Fibroblast of mammary gland (primary cell): ENCODE results near the gene OR6N2.

Source experiments
- DNase-seq: peaks from one replicate; pipeline ENCODE4 v3.0.0-alpha.2; 2010; ENCODE audit warnings: low read depth
- H3K4me3 ChIP-seq: 2 replicates; pipeline ENCODE4 v1.5.1; 2011; ENCODE audit warnings: low read depth, mild to moderate bottlenecking, low read length, moderate library complexity; ENCODE audit not compliant: control insufficient read depth
- CTCF ChIP-seq: conservative IDR thresholded peaks from 2 replicates; pipeline ENCODE4 v1.5.1; 2011; ENCODE audit warnings: low read depth, low read length, inconsistent platforms; ENCODE audit not compliant: control insufficient read depth, insufficient read depth

OR6N2 gene

GRCh38 chr1:158814970-158815369, 34.0 kb upstream of the OR6N2 start:
- DNase-seq = no peak
- no peak overlapping the region for H3K4me3 ChIP-seq
- TF ChIP-seq CTCF = no peak

- no peak for TF ChIP-seq CTCF
- no peak overlapping the region for H3K4me3 ChIP-seq
- no peak for DNase-seq
These were observed 32.2 kb upstream of the OR6N2 start for GRCh38 chr1:158813164-158813563.

- no peak for DNase-seq
- H3K4me3 ChIP-seq = no peak overlapping the region
- no peak for TF ChIP-seq CTCF
These were observed 31.3 kb upstream of the OR6N2 start for GRCh38 chr1:158812336-158812735.

GRCh38 chr1:158810311-158810710, 29.3 kb upstream of the OR6N2 start:
- no peak overlapping the region for H3K4me3 ChIP-seq
- no peak for DNase-seq
- TF ChIP-seq CTCF = no peak

- no peak overlapping the region for H3K4me3 ChIP-seq
- TF ChIP-seq CTCF = no peak
- DNase-seq = no peak
These were observed 28.9 kb upstream of the OR6N2 start for GRCh38 chr1:158809862-158810261.

- DNase-seq = no peak
- no peak for TF ChIP-seq CTCF
These were observed 28.3 kb upstream of the OR6N2 start for GRCh38 chr1:158809256-158809655.

GRCh38 chr1:158806916-158807536, 26.0 kb upstream of the OR6N2 start:
- TF ChIP-seq CTCF = no peak
- H3K4me3 ChIP-seq = no peak overlapping the region
- no peak for DNase-seq

More at GRCh38 chr1:158809256-158809655, 28.3 kb upstream of the OR6N2 start:
- no peak overlapping the region for H3K4me3 ChIP-seq
